ENCODE measurements around the gene WNT5B. TPM values are rescaled to one million over a fixed set of nuclear protein-coding genes. Genes with fewer than 3 reads are reported as not detected.
A peak's percentile ranks its signal among the peaks of the same experiment; 100 is the strongest.

Gene WNT5B
- total and polyA plus RNA-seq, 9 of the 15 experiments (the other 6 are each of a cell fraction or from before 2014, with no cell fraction given) = 0.42 to 16.8 (median 5.4) TPM

DNA sequence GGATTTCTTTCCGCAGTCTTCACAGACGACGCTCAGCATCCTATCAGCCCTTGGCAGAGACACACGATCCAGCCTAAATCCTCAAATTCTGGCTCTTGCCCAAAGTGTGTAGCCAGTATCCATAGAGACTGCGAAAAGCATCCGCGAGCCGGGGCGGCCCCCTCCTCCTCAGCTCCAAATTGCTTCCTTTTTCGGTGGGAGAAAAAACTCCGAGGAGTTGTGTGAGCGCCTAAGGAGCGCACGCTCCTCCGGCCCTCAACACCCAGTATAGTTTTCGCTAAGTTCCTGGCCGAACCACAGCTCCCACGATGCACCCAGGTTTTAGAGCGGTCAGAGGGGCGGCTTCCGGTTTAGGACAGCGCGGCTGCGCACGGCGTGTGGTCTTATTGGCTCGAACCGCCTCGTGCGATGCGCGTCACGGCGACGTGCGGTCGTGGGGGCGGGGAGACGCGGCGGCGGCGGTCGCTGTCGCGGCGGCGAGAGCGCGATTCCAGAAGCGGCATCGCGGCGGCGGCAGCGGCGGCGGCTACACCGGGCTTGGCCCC, 61.6 kb downstream of the WNT5B start, which contains the start of gene ADIPOR2 (continued):
- no peak for TF ChIP-seq FOXM1 (IDR thresholded peaks at IDR 0.05; ENCODE audit: low read depth)
- no peak for TF ChIP-seq FOXM1 (CRISPR knock-in tag; IDR thresholded peaks at IDR 0.05; ENCODE audit: low read depth)
- TF ChIP-seq ELF2 (CRISPR knock-in tag; IDR thresholded peaks at IDR 0.05) = peak; percentile 91
- TF ChIP-seq, protein P1, sequence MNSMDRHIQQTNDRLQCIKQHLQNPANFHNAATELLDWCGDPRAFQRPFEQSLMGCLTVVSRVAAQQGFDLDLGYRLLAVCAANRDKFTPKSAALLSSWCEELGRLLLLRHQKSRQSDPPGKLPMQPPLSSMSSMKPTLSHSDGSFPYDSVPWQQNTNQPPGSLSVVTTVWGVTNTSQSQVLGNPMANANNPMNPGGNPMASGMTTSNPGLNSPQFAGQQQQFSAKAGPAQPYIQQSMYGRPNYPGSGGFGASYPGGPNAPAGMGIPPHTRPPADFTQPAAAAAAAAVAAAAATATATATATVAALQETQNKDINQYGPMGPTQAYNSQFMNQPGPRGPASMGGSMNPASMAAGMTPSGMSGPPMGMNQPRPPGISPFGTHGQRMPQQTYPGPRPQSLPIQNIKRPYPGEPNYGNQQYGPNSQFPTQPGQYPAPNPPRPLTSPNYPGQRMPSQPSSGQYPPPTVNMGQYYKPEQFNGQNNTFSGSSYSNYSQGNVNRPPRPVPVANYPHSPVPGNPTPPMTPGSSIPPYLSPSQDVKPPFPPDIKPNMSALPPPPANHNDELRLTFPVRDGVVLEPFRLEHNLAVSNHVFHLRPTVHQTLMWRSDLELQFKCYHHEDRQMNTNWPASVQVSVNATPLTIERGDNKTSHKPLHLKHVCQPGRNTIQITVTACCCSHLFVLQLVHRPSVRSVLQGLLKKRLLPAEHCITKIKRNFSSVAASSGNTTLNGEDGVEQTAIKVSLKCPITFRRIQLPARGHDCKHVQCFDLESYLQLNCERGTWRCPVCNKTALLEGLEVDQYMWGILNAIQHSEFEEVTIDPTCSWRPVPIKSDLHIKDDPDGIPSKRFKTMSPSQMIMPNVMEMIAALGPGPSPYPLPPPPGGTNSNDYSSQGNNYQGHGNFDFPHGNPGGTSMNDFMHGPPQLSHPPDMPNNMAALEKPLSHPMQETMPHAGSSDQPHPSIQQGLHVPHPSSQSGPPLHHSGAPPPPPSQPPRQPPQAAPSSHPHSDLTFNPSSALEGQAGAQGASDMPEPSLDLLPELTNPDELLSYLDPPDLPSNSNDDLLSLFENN (IDR thresholded peaks at IDR 0.05; ENCODE audit: low read depth in 2 of 2, low read length in 2 of 2) = 0 out of 4 replicates have a peak, but pooled peaks of 1 of the 2 experiments have one; percentile 15
- TF ChIP-seq STAG1 (CRISPR knock-in tag; IDR thresholded peaks at IDR 0.05; ENCODE audit: borderline replicate concordance) = no peak
- TF ChIP-seq MTA3 (IDR thresholded peaks at IDR 0.05; ENCODE audit: borderline replicate concordance) = peak; percentile 55; the same call in 1 of the 2 replicates
- peak; percentile 41 for TF ChIP-seq PHF20 (IDR thresholded peaks at IDR 0.05; ENCODE audit: partially characterized antibody)
- no peak for TF ChIP-seq CAMTA2 (CRISPR knock-in tag; conservative IDR thresholded peaks at IDR 0.05)
- TF ChIP-seq POLR2AphosphoS2 (IDR thresholded peaks at IDR 0.05; ENCODE audit: low read length) = no peak
- peak; percentile 59; the same call in 1 of the 2 replicates for TF ChIP-seq PHF8 (IDR thresholded peaks at IDR 0.05; ENCODE audit: borderline replicate concordance, low read length)
- no peak for TF ChIP-seq MTA2 (IDR thresholded peaks at IDR 0.05; ENCODE audit: low read depth)
- TF ChIP-seq RBFOX2 (IDR thresholded peaks at IDR 0.05; ENCODE audit: low read depth, low read length) = peak; percentile 90
- TF ChIP-seq ZC3H4 (CRISPR knock-in tag; IDR thresholded peaks at IDR 0.05; ENCODE audit: borderline replicate concordance) = no peak
- no peak for TF ChIP-seq NCOR1 (IDR thresholded peaks at IDR 0.05)
- peak; percentile 82; the same call in 1 of the 2 replicates for TF ChIP-seq CTBP1 (IDR thresholded peaks at IDR 0.05; ENCODE audit: borderline replicate concordance)
- peak; percentile 91 for TF ChIP-seq BHLHE40 (IDR thresholded peaks at IDR 0.05; ENCODE audit: low read length)
- TF ChIP-seq, protein P2, sequence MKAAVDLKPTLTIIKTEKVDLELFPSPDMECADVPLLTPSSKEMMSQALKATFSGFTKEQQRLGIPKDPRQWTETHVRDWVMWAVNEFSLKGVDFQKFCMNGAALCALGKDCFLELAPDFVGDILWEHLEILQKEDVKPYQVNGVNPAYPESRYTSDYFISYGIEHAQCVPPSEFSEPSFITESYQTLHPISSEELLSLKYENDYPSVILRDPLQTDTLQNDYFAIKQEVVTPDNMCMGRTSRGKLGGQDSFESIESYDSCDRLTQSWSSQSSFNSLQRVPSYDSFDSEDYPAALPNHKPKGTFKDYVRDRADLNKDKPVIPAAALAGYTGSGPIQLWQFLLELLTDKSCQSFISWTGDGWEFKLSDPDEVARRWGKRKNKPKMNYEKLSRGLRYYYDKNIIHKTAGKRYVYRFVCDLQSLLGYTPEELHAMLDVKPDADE (conservative IDR thresholded peaks at IDR 0.05; ENCODE audit: control insufficient read depth, low read depth, low read length) = no peak
- TF ChIP-seq HDAC1 (IDR thresholded peaks at IDR 0.05) = peak in 1 of 2 experiments; percentile 46; a peak in 1 of 4 replicates
- TF ChIP-seq CCAR2 (IDR thresholded peaks at IDR 0.05; ENCODE audit: low read depth, low read length) = no peak
- no peak for TF ChIP-seq NR4A1 (CRISPR knock-in tag; IDR thresholded peaks at IDR 0.05)
- no peak for TF ChIP-seq NR4A1 (tag; IDR thresholded peaks at IDR 0.05)
- TF ChIP-seq, protein P3, sequence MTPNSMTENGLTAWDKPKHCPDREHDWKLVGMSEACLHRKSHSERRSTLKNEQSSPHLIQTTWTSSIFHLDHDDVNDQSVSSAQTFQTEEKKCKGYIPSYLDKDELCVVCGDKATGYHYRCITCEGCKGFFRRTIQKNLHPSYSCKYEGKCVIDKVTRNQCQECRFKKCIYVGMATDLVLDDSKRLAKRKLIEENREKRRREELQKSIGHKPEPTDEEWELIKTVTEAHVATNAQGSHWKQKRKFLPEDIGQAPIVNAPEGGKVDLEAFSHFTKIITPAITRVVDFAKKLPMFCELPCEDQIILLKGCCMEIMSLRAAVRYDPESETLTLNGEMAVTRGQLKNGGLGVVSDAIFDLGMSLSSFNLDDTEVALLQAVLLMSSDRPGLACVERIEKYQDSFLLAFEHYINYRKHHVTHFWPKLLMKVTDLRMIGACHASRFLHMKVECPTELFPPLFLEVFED (CRISPR knock-in tag; conservative IDR thresholded peaks at IDR 0.05) = no peak
- TF ChIP-seq, protein P4, sequence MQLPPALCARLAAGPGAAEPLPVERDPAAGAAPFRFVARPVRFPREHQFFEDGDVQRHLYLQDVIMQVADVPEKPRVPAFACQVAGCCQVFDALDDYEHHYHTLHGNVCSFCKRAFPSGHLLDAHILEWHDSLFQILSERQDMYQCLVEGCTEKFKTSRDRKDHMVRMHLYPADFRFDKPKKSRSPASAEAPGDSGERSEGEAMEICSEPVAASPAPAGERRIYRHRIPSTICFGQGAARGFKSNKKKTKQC (CRISPR knock-in tag; IDR thresholded peaks at IDR 0.05) = no peak; the same call in 1 of the 2 replicates
- TF ChIP-seq SMARCE1 (IDR thresholded peaks at IDR 0.05) = no peak

Measured in K562 (cell line).